ENCODE measurements around the gene CROCC2.
A peak's percentile ranks its signal among the peaks of the same experiment; 100 is the strongest.

The CROCC2 gene

GRCh38 chr2:241015439-241015838 is 109.3 kb downstream of the CROCC2 start:
- no peak for DNase-seq (ENCODE audit: low spot score)

- no peak for DNase-seq (ENCODE audit: low spot score)
Measured at GRCh38 chr2:241017228-241017940, 111.2 kb downstream of the CROCC2 start.

GRCh38 chr2:241018051-241018891 is 112.1 kb downstream of the CROCC2 start:
- DNase-seq (ENCODE audit: low spot score), result no peak

DNA sequence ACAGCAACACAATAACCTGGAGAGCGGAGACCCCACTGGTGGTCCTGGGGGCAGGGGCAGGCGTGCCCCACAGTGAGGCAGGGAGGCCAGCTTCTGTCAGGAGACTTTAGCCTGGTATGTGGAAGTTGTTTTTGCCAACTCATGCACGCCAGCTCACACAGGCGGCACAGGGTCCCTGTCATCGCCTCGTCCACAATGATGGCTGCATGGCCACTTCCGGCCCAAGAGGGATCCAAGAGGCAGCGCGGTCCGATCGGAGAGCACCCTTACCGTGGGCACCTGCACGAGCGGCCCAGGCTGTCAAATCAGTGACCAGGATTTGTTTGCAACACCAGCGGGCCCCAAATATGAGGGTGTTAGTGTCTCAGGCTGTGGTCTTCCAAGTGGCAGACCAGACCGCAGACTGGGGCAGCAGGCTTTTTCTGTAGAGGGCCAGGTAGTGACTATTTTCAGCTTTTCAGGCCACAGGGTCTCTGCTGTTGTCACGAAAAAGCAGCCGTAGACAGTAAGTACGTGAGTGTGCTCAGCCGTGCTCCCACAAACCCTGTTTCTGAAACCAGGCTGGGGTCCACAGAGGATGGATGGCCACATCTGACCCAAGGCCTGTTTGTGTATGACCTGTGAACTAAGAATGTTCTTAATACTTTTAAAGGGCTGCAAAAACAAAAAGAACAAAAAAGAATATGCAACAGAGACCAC is 113.5 kb downstream of the CROCC2 start:
- DNase-seq (ENCODE audit: low spot score), result no peak

DNA sequence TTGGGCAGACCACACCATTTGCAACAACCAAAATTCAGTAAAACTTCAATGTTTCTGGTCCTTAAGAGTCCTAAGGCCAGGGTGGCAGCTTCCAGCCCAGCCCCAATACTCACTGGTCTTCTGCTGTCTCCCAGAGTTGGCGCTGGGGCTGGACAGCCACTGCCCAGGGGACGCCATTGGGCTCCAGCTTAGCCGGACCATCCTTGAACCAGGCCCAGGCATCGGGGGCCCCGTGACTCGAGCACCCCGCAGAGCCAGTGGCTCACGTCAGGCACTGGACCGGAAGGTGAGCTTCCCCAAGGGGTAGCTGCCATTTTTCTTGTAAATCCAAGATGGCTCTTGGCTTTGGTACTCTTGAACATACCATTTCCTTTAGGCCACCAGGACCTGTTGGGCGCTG is 114.1 kb downstream of the CROCC2 start:
- DNase-seq (ENCODE audit: low spot score), result no peak

- DNase-seq (ENCODE audit: low spot score), result no peak
Measured at GRCh38 chr2:241020629-241021190, 114.6 kb downstream of the CROCC2 start.

DNA sequence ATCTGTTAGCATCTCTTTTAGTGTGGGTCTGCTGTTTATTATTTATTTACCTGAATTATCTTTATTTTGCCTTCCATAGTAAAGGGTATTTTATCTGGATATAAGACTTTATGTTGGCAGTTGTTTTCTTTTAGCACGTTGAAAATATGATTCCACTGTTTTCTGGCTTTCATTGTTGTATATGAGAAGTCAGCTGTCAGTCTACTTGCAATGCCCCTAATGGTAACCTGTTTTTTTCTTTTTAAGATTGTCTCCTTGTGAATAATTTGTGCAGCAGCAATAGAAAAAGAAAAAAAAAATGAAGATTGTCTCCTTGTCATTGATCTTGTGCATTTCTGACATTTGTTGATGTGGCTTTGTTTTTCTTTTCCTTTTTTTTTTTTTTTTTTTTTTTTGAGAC is 119.5 kb downstream of the CROCC2 start:
- DNase-seq (ENCODE audit: low spot score), result peak; percentile 7

- no peak for DNase-seq (ENCODE audit: low spot score)
Measured at GRCh38 chr2:241029599-241030332, 123.6 kb downstream of the CROCC2 start.

DNA sequence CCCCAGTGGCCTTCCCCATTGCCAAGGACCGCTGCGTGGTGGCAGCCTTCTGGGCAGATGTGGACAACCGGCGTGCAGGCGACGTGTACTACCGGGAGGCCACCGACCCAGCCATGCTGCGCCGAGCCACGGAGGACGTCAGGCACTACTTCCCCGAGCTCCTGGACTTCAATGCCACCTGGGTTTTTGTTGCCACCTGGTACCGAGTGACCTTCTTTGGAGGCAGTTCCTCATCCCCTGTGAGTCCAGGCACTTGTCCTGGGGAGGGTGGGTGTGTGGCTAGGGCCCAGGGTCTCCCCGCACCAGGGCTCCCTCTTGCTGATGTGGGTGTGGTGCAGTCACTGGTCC is 124.2 kb downstream of the CROCC2 start:
- DNase-seq (ENCODE audit: low spot score), result no peak

- no peak for DNase-seq (ENCODE audit: low spot score)
Measured at GRCh38 chr2:241030883-241031282, 124.7 kb downstream of the CROCC2 start.

GRCh38 chr2:241031436-241032165 is 125.5 kb downstream of the CROCC2 start:
- DNase-seq (ENCODE audit: low spot score), result no peak

GRCh38 chr2:241033336-241033987 is 127.3 kb downstream of the CROCC2 start:
- no peak for DNase-seq (ENCODE audit: low spot score)

GRCh38 chr2:241033994-241034393 is 127.9 kb downstream of the CROCC2 start:
- no peak for DNase-seq (ENCODE audit: low spot score)

- no peak for DNase-seq (ENCODE audit: low spot score)
Measured at GRCh38 chr2:241034490-241035141, 128.5 kb downstream of the CROCC2 start.

DNA sequence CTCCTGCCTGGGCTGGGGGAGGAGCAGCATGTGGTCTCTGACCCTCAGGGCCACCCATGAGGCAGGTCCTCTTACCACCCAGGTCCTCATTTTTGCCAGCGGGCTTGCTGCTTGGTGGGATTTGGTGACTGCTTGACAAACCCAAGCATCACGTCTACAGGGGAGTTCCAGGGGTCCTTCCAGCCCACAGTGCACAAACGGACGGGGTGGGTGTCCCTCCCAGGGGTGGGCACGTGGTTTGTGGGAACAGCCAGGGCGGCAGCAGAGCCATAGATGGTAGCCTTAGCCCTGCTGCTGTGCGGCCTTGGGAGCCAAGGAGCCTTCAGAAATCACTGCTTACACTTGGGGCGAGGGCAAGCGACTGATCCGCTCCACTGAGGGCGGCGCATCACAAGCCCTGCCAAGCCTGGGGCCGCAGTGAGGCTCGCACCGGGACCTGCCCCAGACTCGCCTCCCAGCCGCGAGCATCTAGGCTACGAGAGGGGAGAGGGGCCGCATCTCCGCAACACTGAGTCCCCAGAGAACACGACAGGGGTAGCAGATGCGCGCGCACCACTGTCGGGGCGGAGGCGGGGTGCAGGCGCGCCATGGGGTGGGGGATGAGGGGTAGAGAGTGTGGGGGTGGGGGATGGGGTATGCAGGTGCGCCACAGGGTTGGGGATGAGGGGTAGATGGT is 129.1 kb downstream of the CROCC2 start:
- DNase-seq (ENCODE audit: low spot score), result no peak

DNA sequence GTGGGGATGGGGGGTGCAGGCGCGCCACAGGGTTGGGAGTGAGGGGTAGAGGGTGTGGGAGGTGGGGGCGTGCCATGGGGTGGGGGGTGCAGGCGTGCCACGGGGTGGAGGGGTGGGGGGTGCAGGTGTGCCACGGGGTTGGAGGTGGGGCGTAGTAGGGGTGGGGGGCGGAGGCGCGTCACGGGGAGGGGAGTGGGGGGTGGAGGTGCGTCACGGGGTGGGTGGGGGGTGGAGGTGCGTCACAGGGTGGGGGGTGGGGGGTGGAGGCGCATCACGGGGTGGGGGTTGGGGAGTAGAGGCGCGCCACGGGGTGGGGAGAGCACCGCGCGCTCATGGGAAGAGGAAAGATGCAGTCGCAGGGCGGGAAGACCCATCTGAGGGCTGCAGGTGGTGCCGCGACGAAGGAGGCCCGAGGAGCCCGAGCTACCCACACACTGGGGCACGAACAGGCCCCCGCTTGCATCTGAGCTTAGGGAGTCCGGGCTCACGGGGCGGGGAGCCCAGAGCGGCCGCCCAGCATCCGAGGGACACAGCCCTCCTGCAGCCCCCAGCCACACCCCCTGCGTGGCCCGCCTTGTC is 129.8 kb downstream of the CROCC2 start:
- no peak for DNase-seq (ENCODE audit: low spot score)

GRCh38 chr2:241036397-241036963 is 130.3 kb downstream of the CROCC2 start:
- no peak for DNase-seq (ENCODE audit: low spot score)

- no peak for DNase-seq (ENCODE audit: low spot score)
Measured at GRCh38 chr2:241036964-241037421, 130.9 kb downstream of the CROCC2 start.

DNA sequence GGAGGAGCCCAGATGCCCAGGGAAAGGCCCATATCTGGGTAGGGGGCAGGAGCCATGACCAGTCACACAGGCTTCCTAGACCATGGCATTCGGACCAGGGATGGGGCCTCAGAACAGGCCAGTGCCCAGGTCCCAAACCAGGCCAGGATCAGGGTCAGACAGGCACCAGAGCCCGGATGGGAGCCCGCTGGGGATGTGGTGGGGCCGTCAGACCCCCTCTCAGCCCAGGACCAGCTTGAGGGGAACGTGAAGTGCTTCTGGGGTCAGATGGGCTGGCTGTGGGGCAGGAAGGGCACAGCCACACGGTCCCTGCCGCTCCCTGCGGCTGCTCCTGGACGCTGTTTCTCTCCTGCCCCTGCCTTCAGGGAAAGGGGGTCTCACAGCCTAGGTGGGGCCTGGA is 131.4 kb downstream of the CROCC2 start:
- no peak for DNase-seq (ENCODE audit: low spot score)

Measured in AG20443 (cell line).